WTC11 (cell line): ENCODE measurements around the gene INTU.

Source experiments
- KAT7 ChIP-seq: sonication (generic); formaldehyde crosslinking; IDR thresholded peaks from 2 replicates; pipeline ENCODE4 v1.8.1; 2023; ENCODE audit warnings: missing genetic modification reagents, mild to moderate bottlenecking, borderline replicate concordance
- SP1 ChIP-seq: sonication (generic); formaldehyde crosslinking; conservative IDR thresholded peaks from 2 replicates; pipeline ENCODE4 v1.8.1; 2022; ENCODE audit warnings: missing genetic modification reagents
- USF1 ChIP-seq: sonication (generic); formaldehyde crosslinking; IDR thresholded peaks from 2 replicates; pipeline ENCODE4 v1.8.0; 2022; ENCODE audit warnings: mild to moderate bottlenecking, missing genetic modification reagents
- USF2 ChIP-seq: sonication (generic); formaldehyde crosslinking; IDR thresholded peaks from 2 replicates; pipeline ENCODE4 v1.8.1; 2023; ENCODE audit warnings: mild to moderate bottlenecking, missing genetic modification reagents, moderate library complexity
- ZNF121 ChIP-seq: sonication (generic); formaldehyde crosslinking; IDR thresholded peaks from 2 replicates; pipeline ENCODE4 v1.8.0; 2023; ENCODE audit warnings: missing genetic modification reagents
- ZNF138 ChIP-seq: sonication (generic); formaldehyde crosslinking; conservative IDR thresholded peaks from 2 replicates; pipeline ENCODE4 v1.8.1; 2022; ENCODE audit warnings: mild to moderate bottlenecking, moderate library complexity, missing genetic modification reagents
- ZNF263 ChIP-seq: sonication (generic); formaldehyde crosslinking; IDR thresholded peaks from 2 replicates; pipeline ENCODE4 v1.8.1; 2022; ENCODE audit warnings: low read depth, mild to moderate bottlenecking, moderate library complexity, missing genetic modification reagents
- ZNF512 ChIP-seq: sonication (generic); formaldehyde crosslinking; IDR thresholded peaks from 2 replicates; pipeline ENCODE4 v1.8.1; 2022; ENCODE audit warnings: missing genetic modification reagents, borderline replicate concordance
- TF ChIP-seq, protein P1 (sequence below): fragments of 200-600 bp; IDR thresholded peaks from 2 replicates; pipeline ENCODE4 v1.8.0; 2022; ENCODE audit warnings: antibody characterized with exemption
- TF ChIP-seq, protein P2 (sequence below): sonication (generic); formaldehyde crosslinking; IDR thresholded peaks from 2 replicates; pipeline ENCODE4 v1.8.1; 2023; ENCODE audit warnings: mild to moderate bottlenecking, missing genetic modification reagents, moderate library complexity
- TF ChIP-seq, protein P3 (sequence below): sonication (generic); formaldehyde crosslinking; IDR thresholded peaks from 2 replicates; pipeline ENCODE4 v1.8.0; 2023; ENCODE audit warnings: mild to moderate bottlenecking, missing genetic modification reagents

DNA sequence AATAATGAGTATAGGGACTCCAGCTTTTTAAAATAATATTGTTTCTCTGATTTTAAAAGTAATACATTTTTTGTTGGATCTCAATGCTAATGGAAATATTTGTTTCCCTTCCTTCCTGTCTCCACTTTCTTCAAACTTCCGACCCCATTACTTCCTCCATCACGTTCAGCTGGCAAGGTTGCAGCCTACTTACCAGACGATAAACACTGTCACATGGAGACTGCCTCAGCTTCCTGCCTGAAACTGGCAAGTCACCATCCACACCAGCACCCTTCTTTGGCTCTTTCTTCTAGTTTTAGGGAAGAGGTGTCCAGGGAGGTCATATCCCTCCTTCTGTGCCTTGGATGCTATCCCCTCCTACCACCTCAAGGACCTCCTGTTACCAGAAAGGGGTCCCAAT is 3.4 kb upstream of the INTU start:
- TF ChIP-seq, protein P1, sequence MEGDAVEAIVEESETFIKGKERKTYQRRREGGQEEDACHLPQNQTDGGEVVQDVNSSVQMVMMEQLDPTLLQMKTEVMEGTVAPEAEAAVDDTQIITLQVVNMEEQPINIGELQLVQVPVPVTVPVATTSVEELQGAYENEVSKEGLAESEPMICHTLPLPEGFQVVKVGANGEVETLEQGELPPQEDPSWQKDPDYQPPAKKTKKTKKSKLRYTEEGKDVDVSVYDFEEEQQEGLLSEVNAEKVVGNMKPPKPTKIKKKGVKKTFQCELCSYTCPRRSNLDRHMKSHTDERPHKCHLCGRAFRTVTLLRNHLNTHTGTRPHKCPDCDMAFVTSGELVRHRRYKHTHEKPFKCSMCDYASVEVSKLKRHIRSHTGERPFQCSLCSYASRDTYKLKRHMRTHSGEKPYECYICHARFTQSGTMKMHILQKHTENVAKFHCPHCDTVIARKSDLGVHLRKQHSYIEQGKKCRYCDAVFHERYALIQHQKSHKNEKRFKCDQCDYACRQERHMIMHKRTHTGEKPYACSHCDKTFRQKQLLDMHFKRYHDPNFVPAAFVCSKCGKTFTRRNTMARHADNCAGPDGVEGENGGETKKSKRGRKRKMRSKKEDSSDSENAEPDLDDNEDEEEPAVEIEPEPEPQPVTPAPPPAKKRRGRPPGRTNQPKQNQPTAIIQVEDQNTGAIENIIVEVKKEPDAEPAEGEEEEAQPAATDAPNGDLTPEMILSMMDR: no peak
- TF ChIP-seq USF2 (CRISPR knock-in tag) (no peak), ZNF121 (CRISPR knock-in tag) (no peak), ZNF263 (CRISPR knock-in tag) (no peak), ZNF512 (CRISPR knock-in tag) (no peak), ZNF138 (CRISPR knock-in tag) (no peak), SP1 (CRISPR knock-in tag) (no peak), USF1 (CRISPR knock-in tag) (no peak), KAT7 (CRISPR knock-in tag) (no peak)
- TF ChIP-seq, protein P2, sequence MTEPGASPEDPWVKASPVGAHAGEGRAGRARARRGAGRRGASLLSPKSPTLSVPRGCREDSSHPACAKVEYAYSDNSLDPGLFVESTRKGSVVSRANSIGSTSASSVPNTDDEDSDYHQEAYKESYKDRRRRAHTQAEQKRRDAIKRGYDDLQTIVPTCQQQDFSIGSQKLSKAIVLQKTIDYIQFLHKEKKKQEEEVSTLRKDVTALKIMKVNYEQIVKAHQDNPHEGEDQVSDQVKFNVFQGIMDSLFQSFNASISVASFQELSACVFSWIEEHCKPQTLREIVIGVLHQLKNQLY (CRISPR knock-in tag): no peak
- TF ChIP-seq, protein P3, sequence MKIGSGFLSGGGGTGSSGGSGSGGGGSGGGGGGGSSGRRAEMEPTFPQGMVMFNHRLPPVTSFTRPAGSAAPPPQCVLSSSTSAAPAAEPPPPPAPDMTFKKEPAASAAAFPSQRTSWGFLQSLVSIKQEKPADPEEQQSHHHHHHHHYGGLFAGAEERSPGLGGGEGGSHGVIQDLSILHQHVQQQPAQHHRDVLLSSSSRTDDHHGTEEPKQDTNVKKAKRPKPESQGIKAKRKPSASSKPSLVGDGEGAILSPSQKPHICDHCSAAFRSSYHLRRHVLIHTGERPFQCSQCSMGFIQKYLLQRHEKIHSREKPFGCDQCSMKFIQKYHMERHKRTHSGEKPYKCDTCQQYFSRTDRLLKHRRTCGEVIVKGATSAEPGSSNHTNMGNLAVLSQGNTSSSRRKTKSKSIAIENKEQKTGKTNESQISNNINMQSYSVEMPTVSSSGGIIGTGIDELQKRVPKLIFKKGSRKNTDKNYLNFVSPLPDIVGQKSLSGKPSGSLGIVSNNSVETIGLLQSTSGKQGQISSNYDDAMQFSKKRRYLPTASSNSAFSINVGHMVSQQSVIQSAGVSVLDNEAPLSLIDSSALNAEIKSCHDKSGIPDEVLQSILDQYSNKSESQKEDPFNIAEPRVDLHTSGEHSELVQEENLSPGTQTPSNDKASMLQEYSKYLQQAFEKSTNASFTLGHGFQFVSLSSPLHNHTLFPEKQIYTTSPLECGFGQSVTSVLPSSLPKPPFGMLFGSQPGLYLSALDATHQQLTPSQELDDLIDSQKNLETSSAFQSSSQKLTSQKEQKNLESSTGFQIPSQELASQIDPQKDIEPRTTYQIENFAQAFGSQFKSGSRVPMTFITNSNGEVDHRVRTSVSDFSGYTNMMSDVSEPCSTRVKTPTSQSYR (CRISPR knock-in tag): no peak
